Immature natural killer cell (primary cell): Measurements from ENCODE around the gene TOMM5. TPM values are rescaled to one million over a fixed set of nuclear protein-coding genes. Genes with fewer than 3 reads are reported as not detected.
A peak's percentile ranks its signal among the peaks of the same experiment; 100 is the strongest.

Experiments
- DNase-seq, 3 donors: peaks; one replicate each; pipeline ENCODE4 v3.0.0; 2022; ENCODE audit warnings: mixed read lengths in 1 of 3
- H3K27ac Mint-ChIP-seq, 6 donors: one replicate each; pipeline ENCODE4 v1.8.0; 2020; ENCODE audit warnings: mixed read lengths in 6 of 6, mild to moderate bottlenecking in 5 of 6, inconsistent platforms in 4 of 6, moderate library complexity in 3 of 6
- H3K27me3 Mint-ChIP-seq, 3 donors: one replicate each; pipeline ENCODE4 v1.8.0; 2020 to 2021; ENCODE audit warnings: low read depth in 3 of 3, mild to moderate bottlenecking in 3 of 3, mixed read lengths in 3 of 3, moderate library complexity in 3 of 3, inconsistent platforms in 1 of 3
- H3K36me3 Mint-ChIP-seq, 3 donors: one replicate each; pipeline ENCODE4 v1.8.0; 2020; ENCODE audit warnings: mixed read lengths in 3 of 3, inconsistent platforms in 2 of 3, mild to moderate bottlenecking in 2 of 3
- H3K4me1 Mint-ChIP-seq, 2 donors: one replicate each; pipeline ENCODE4 v1.8.0; 2020; ENCODE audit warnings: inconsistent platforms in 2 of 2, mild to moderate bottlenecking in 2 of 2, mixed read lengths in 2 of 2, moderate library complexity in 1 of 2
- H3K4me3 Mint-ChIP-seq, 5 donors: one replicate each; pipeline ENCODE4 v1.8.0; 2020; ENCODE audit warnings: mild to moderate bottlenecking in 5 of 5, mixed read lengths in 5 of 5, inconsistent platforms in 3 of 5, moderate library complexity in 3 of 5
- H3K9me3 Mint-ChIP-seq, 6 donors: one replicate each; pipeline ENCODE4 v1.8.0; 2020; ENCODE audit warnings: mild to moderate bottlenecking in 6 of 6, mixed read lengths in 6 of 6, inconsistent platforms in 4 of 6, moderate library complexity in 3 of 6
- polyA plus RNA-seq, 3 donors: library from polyadenylated mRNA; unstranded; fragments of 300-500 nt; fragmentation: Illumina TruSeq; gene quantifications; one replicate each; pipeline ENCODE4 v1.2.3, GENCODE V29; 2021

The TOMM5 gene
- polyA plus RNA-seq, 3 donors from 2014 or later: 174 to 205 (median 183) TPM

GRCh38 chr9:37564916-37565315 is 27.5 kb downstream of the TOMM5 start:
- no peak overlapping the region for H3K27ac Mint-ChIP-seq
- H3K27me3 Mint-ChIP-seq: peaks cover 0 to 2% (median 0%) of the 10 kb centered on the region in 3 donors
- H3K9me3 Mint-ChIP-seq: no peaks in the 10 kb centered on the region
- no peak for DNase-seq
- no peaks in the 10 kb centered on the region for H3K4me1 Mint-ChIP-seq
- H3K4me3 Mint-ChIP-seq: no peak overlapping the region
- H3K36me3 Mint-ChIP-seq: peaks cover 3 to 11% (median 4%) of the 10 kb centered on the region in 3 donors

GRCh38 chr9:37563806-37564513 is 28.4 kb downstream of the TOMM5 start:
- no peak for DNase-seq
- H3K27me3 Mint-ChIP-seq: peaks cover 0 to 2% (median 0%) of the 10 kb centered on the region in 3 donors
- no peak overlapping the region for H3K4me3 Mint-ChIP-seq
- H3K9me3 Mint-ChIP-seq: no peaks in the 10 kb centered on the region
- H3K27ac Mint-ChIP-seq: no peak overlapping the region
- peaks cover 3 to 11% (median 4%) of the 10 kb centered on the region in 3 donors for H3K36me3 Mint-ChIP-seq
- H3K4me1 Mint-ChIP-seq: no peaks in the 10 kb centered on the region

- H3K36me3 Mint-ChIP-seq: peaks cover under 1 to 11% (median 3%) of the 10 kb centered on the region in 3 donors
- no peak overlapping the region for H3K4me3 Mint-ChIP-seq
- H3K27me3 Mint-ChIP-seq: peaks cover 0 to 2% (median 0%) of the 10 kb centered on the region in 3 donors
- no peaks in the 10 kb centered on the region for H3K4me1 Mint-ChIP-seq
- no peaks in the 10 kb centered on the region for H3K9me3 Mint-ChIP-seq
- DNase-seq: no peak
- H3K27ac Mint-ChIP-seq: no peak overlapping the region
These were observed 29.6 kb downstream of the TOMM5 start for GRCh38 chr9:37562826-37563225.

GRCh38 chr9:37561682-37562081 is 30.7 kb downstream of the TOMM5 start:
- Mint-ChIP-seq H3K27me3 (peaks cover 0 to 2% (median 0%) of the 10 kb centered on the region in 3 donors), H3K9me3 (no peaks in the 10 kb centered on the region), H3K27ac (no peak overlapping the region), H3K4me3 (no peak overlapping the region), H3K36me3 (peaks cover 3 to 11% (median 4%) of the 10 kb centered on the region in 3 donors), H3K4me1 (no peaks in the 10 kb centered on the region)
- DNase-seq: no peak

GRCh38 chr9:37559855-37560592 is 32.4 kb downstream of the TOMM5 start:
- Mint-ChIP-seq H3K4me1 (no peaks in the 10 kb centered on the region), H3K36me3 (peaks cover 3 to 11% (median 4%) of the 10 kb centered on the region in 3 donors), H3K4me3 (no peak overlapping the region), H3K9me3 (no peaks in the 10 kb centered on the region), H3K27ac (no peak overlapping the region), H3K27me3 (peaks cover 0 to 3% (median 2%) of the 10 kb centered on the region in 3 donors)
- no peak for DNase-seq

- Mint-ChIP-seq H3K27ac (no peak overlapping the region), H3K4me3 (no peak overlapping the region), H3K9me3 (no peaks in the 10 kb centered on the region), H3K27me3 (peaks cover 0 to 4% (median 2%) of the 10 kb centered on the region in 3 donors), H3K36me3 (peaks cover 3 to 9% (median 4%) of the 10 kb centered on the region in 3 donors), H3K4me1 (no peaks in the 10 kb centered on the region)
- DNase-seq: no peak
These were observed 33.3 kb downstream of the TOMM5 start for GRCh38 chr9:37559125-37559524.

- peaks cover 0 to 4% (median 0%) of the 10 kb centered on the region in 3 donors for H3K27me3 Mint-ChIP-seq
- no peaks in the 10 kb centered on the region for H3K4me1 Mint-ChIP-seq
- no peak overlapping the region for H3K27ac Mint-ChIP-seq
- no peaks in the 10 kb centered on the region for H3K9me3 Mint-ChIP-seq
- H3K36me3 Mint-ChIP-seq: peaks cover 0 to 4% (median 0%) of the 10 kb centered on the region in 3 donors
- DNase-seq: no peak
- H3K4me3 Mint-ChIP-seq: no peak overlapping the region
These were observed 36.6 kb downstream of the TOMM5 start for GRCh38 chr9:37555786-37556185.

GRCh38 chr9:37554318-37554717 is 38.1 kb downstream of the TOMM5 start:
- no peak overlapping the region for H3K4me3 Mint-ChIP-seq
- H3K36me3 Mint-ChIP-seq: peaks cover 0 to 4% (median 0%) of the 10 kb centered on the region in 3 donors
- no peaks in the 10 kb centered on the region for H3K4me1 Mint-ChIP-seq
- H3K27ac Mint-ChIP-seq: no peak overlapping the region
- peaks cover 0 to 4% (median 0%) of the 10 kb centered on the region in 3 donors for H3K27me3 Mint-ChIP-seq
- H3K9me3 Mint-ChIP-seq: no peaks in the 10 kb centered on the region
- no peak for DNase-seq

- Mint-ChIP-seq H3K27me3 (peaks cover 0 to 4% (median 0%) of the 10 kb centered on the region in 3 donors), H3K27ac (no peak overlapping the region), H3K9me3 (peaks cover 0 to 1% (median 0%) of the 10 kb centered on the region in 6 donors), H3K36me3 (no peaks in the 10 kb centered on the region), H3K4me3 (no peak overlapping the region), H3K4me1 (no peaks in the 10 kb centered on the region)
- no peak for DNase-seq
These were observed 40.5 kb downstream of the TOMM5 start for GRCh38 chr9:37551888-37552287.

- Mint-ChIP-seq H3K27me3 (peaks cover 0 to 4% (median 0%) of the 10 kb centered on the region in 3 donors), H3K9me3 (peaks cover 0 to 1% (median 0%) of the 10 kb centered on the region in 6 donors), H3K36me3 (peaks cover 0 to 1% (median 0%) of the 10 kb centered on the region in 3 donors), H3K27ac (no peak overlapping the region), H3K4me1 (no peaks in the 10 kb centered on the region), H3K4me3 (no peak overlapping the region)
- no peak for DNase-seq
These were observed 40.9 kb downstream of the TOMM5 start for GRCh38 chr9:37551468-37551867.

GRCh38 chr9:37550781-37551180 is 41.6 kb downstream of the TOMM5 start:
- no peak for DNase-seq
- Mint-ChIP-seq H3K9me3 (peaks cover 0 to 1% (median 0%) of the 10 kb centered on the region in 6 donors), H3K36me3 (peaks cover 0 to 4% (median 0%) of the 10 kb centered on the region in 3 donors), H3K27ac (no peak overlapping the region), H3K4me3 (no peak overlapping the region), H3K4me1 (no peaks in the 10 kb centered on the region), H3K27me3 (peaks cover 0 to 4% (median 0%) of the 10 kb centered on the region in 3 donors)

- Mint-ChIP-seq H3K36me3 (peaks cover 0 to 5% (median 0%) of the 10 kb centered on the region in 3 donors), H3K4me1 (no peaks in the 10 kb centered on the region), H3K9me3 (peaks cover 0 to 1% (median 0%) of the 10 kb centered on the region in 6 donors), H3K27me3 (peaks cover 0 to 2% (median 0%) of the 10 kb centered on the region in 3 donors), H3K27ac (peak overlapping the region in 1 of 6 donors; percentile 2), H3K4me3 (no peak overlapping the region)
- no peak for DNase-seq
These were observed 42.9 kb downstream of the TOMM5 start for GRCh38 chr9:37549527-37549926.

- H3K9me3 Mint-ChIP-seq: peaks cover 0 to 1% (median 0%) of the 10 kb centered on the region in 6 donors
- no peak overlapping the region for H3K27ac Mint-ChIP-seq
- H3K36me3 Mint-ChIP-seq: peaks cover 0 to 7% (median 0%) of the 10 kb centered on the region in 3 donors
- peaks cover 0 to 4% (median 0%) of the 10 kb centered on the region in 3 donors for H3K27me3 Mint-ChIP-seq
- no peak for DNase-seq
- H3K4me3 Mint-ChIP-seq: no peak overlapping the region
- H3K4me1 Mint-ChIP-seq: no peaks in the 10 kb centered on the region
These were observed 45.0 kb downstream of the TOMM5 start for GRCh38 chr9:37547328-37547878.

- no peak for DNase-seq
- no peak overlapping the region for H3K27ac Mint-ChIP-seq
- H3K9me3 Mint-ChIP-seq: peaks cover 0 to 1% (median 0%) of the 10 kb centered on the region in 6 donors
- H3K4me1 Mint-ChIP-seq: no peaks in the 10 kb centered on the region
- H3K27me3 Mint-ChIP-seq: peaks cover 0 to 4% (median 0%) of the 10 kb centered on the region in 3 donors
- no peak overlapping the region for H3K4me3 Mint-ChIP-seq
- H3K36me3 Mint-ChIP-seq: peaks cover 0 to 7% (median 7%) of the 10 kb centered on the region in 3 donors
These were observed 48.9 kb downstream of the TOMM5 start for GRCh38 chr9:37543468-37543867.
